Choroid plexus epithelial cell (primary cell): ENCODE results near the gene PRKN.

Source experiments
- DNase-seq: peaks from one replicate; pipeline ENCODE4 v3.0.0-alpha.2; 2010; ENCODE audit warnings: low read depth
- H3K4me3 ChIP-seq: 2 replicates; pipeline ENCODE4 v1.5.1; 2011; ENCODE audit warnings: low read depth, mild to moderate bottlenecking, control low read depth, low read length, moderate library complexity
- CTCF ChIP-seq: conservative IDR thresholded peaks from 2 replicates; pipeline ENCODE4 v1.5.1; 2011; ENCODE audit warnings: low read depth, mild to moderate bottlenecking, control low read depth, inconsistent platforms, low read length, moderate library complexity

Gene PRKN

GRCh38 chr6:162576016-162576415, 151.6 kb downstream of the PRKN start:
- H3K4me3 ChIP-seq: no peak overlapping the region
- DNase-seq: peak; percentile 2
- TF ChIP-seq CTCF: no peak

- no peak for DNase-seq
- no peak for TF ChIP-seq CTCF
- no peak overlapping the region for H3K4me3 ChIP-seq
These were observed 155.3 kb downstream of the PRKN start for GRCh38 chr6:162572240-162572639.

- no peak overlapping the region for H3K4me3 ChIP-seq
- no peak for TF ChIP-seq CTCF
- no peak for DNase-seq
These were observed 159.3 kb downstream of the PRKN start for GRCh38 chr6:162568266-162568665.

- no peak for TF ChIP-seq CTCF
- DNase-seq: no peak
- H3K4me3 ChIP-seq: no peak overlapping the region
These were observed 165.5 kb downstream of the PRKN start for GRCh38 chr6:162562041-162562440.

- no peak overlapping the region for H3K4me3 ChIP-seq
- no peak for DNase-seq
- no peak for TF ChIP-seq CTCF
These were observed 166.7 kb downstream of the PRKN start for GRCh38 chr6:162560891-162561290.

GRCh38 chr6:162554531-162554930, 173.0 kb downstream of the PRKN start:
- no peak for TF ChIP-seq CTCF
- DNase-seq: no peak

GRCh38 chr6:162546905-162547304, 180.7 kb downstream of the PRKN start:
- no peak for DNase-seq
- no peak for TF ChIP-seq CTCF
- no peak overlapping the region for H3K4me3 ChIP-seq

More at GRCh38 chr6:162554531-162554930, 173.0 kb downstream of the PRKN start:
- H3K4me3 ChIP-seq: no peak overlapping the region
